A549 treated with Mapracorat at 1 μM for 4 hours (cell line): ENCODE results near the gene STPG2. TPM values are rescaled to one million over a fixed set of nuclear protein-coding genes. Genes with fewer than 3 reads are reported as not detected.

ENCODE experiments used
- total RNA-seq: library from RNA; stranded (reverse); fragments of 200-300 nt; extraction: Qiagen RNA extraction; gene quantifications from 5 replicates; pipeline ENCODE4 v1.2.3, GENCODE V29; 2022

Gene STPG2
- not detected in 5 replicates for total RNA-seq

DNA sequence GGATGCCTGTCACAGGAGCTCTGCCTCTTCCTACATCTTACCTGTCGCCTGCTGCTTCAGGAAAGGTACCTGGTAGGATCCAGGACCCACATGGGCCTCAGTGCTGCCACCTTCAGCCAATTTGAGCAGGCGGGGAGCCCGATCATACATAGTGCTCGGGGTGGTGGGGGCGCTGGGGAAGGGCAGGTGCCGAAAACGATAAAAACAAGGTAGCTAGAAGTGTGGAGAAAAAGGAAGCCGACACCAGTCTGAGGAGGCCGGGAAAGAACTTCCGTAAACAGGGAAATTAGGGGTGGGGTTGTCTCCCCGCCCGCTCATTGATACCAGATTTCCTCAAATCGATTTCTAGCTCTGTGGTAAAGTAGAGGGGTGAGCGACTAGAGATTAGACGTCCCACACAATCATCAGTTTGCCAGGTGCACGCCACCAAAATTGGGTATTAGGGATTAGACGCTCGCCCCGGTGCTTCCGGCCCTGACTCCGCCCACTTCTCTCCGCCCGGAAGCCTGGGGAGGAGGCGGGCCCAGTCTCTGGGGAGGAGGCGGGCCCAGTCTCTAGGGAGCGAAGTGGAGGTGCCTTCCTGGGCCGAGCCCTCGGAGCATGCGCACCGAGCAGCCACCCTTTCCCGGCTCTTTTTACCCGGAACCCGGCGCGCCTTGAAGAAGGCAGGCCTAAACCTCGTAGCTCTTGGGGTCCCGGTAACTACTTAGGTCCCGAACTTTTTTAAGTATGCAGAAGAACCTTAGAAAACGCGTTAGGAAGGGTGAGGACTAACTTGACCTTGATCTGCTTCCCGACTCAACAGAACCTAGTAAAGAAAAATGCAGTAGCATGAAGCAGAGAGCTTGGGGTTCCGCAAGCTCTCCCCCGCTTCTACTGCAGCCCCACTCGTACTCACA is at the start of gene STPG2:
Gene STPG2, minus strand, starts transcription at position 476 of the 899 bp plus-strand sequence.

Other genes starting within 250 kb of the STPG2 start
- 21.8 to 27.2 TPM (median 23.6 TPM) in 5 replicates for gene RAP1GDS1, start 117.9 kb upstream of the STPG2 start, total RNA-seq